ENCODE data around the gene PPDPF. TPM values are rescaled to one million over a fixed set of nuclear protein-coding genes. Genes with fewer than 3 reads are reported as not detected.
"Not testable (repeated sequence)": the region's sequence is repeated elsewhere in the genome, so short reads cannot be mapped to it uniquely, and the experiment has no call there.

PPDPF gene
- total and polyA plus RNA-seq, 2 donors (not counting 3 experiments of a cell fraction or from before 2014, with no cell fraction given) = 52.2 to 219 TPM

DNA sequence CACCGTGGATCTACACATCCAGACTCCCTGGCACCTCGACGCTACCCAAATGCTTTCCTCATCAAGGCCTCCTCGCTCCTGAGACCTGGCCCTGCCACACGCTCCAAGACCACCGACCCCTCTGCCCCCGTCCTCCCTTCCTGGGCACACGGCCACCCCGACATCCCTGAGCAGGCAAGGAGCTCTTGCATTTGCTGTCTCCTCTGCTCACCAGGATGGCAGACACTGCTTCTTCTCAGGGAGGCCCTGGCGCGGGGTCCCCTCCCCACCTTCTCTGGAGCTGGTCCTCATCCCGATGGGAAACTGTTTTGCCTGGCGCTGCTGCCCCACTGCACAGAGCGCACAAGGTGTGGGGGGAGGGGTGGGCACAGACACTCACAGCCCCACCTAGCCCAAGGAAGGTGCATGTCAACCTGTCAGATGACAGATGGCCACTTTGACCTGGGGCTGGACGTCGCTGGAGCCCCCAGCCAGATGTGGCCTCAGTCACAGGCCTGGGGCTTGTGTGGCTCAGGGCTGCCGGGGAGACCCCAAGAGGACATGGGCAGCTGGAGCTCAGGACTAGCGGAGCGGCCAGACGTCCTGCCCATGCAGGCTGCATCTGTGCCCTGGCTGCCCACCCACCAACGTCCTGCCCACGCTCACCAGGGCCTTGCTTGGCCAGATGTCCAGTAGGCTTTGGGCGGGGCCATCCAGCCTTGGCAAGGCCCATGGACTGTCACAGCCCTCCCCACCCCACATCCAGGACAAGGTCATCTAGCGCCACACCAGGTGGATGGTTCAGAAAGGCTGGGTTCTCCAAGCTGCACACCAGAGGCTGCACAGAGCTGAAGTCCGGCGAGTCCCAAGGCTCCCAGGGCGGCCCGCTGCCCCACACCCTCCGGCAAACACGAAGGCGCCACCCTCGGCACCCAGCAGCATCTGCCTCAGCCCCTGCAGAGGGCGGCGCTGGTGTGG, 41.9 kb upstream of the PPDPF start:
- H3K4me1 ChIP-seq (ENCODE audit: control insufficient read depth, extremely low read depth, insufficient read depth, low read length) = no peaks in the 10 kb centered on the region
- H3K79me2 ChIP-seq (ENCODE audit: control insufficient read depth, insufficient read depth, low read length) = no peaks in the 10 kb centered on the region
- no peaks in the 10 kb centered on the region for H4K20me1 ChIP-seq (replicated peaks; ENCODE audit: control insufficient read depth, extremely low read depth, insufficient read depth, low read length)
- H3K36me3 ChIP-seq (ENCODE audit: control insufficient read depth in 2 of 2, extremely low read depth in 1 of 2, insufficient read depth in 2 of 2, low read length in 2 of 2) = no peaks in the 10 kb centered on the region
- POLR2A ChIA-PET = no interaction called here
- CTCF ChIA-PET = interaction anchor here (1.2 to 3.2 kb wide), 2 partner anchors 18 kb away, joined by 4 to 11 read pairs; no protein-coding TSS in a partner anchor
- intact Hi-C loops (cut with micrococcal nuclease) = no loop called here
- BruUV-seq (replicated peaks) = no TSS peak
- FAIRE-seq (no peak), DNase-seq (ENCODE audit: low read depth, low spot score) (no peak)
- H3K9ac ChIP-seq (replicated peaks; ENCODE audit: extremely low read depth, insufficient read depth, low read length) = no peak overlapping the region
- TF ChIP-seq GATA2 (IDR thresholded peaks at IDR 0.05; ENCODE audit: insufficient read depth, insufficient read length, low read depth, low read length) (no peak), POLR2A (IDR thresholded peaks at IDR 0.05; ENCODE audit: low read depth, low read length) (no peak), POLR2AphosphoS5 (IDR thresholded peaks at IDR 0.05; ENCODE audit: insufficient read depth, low read depth, low read length) (no peak), JUN (IDR thresholded peaks at IDR 0.05; ENCODE audit: borderline replicate concordance, insufficient read depth, insufficient read length, low read depth) (no peak), MYC (IDR thresholded peaks at IDR 0.05; ENCODE audit: low read depth, low read length) (no peak), FOS (IDR thresholded peaks at IDR 0.05; ENCODE audit: borderline replicate concordance, insufficient read depth, low read length) (no peak), EZH2 (IDR thresholded peaks at IDR 0.05; ENCODE audit: borderline replicate concordance, low read depth, low read length, severe bottlenecking) (no peak)
- TF ChIP-seq, protein P1, sequence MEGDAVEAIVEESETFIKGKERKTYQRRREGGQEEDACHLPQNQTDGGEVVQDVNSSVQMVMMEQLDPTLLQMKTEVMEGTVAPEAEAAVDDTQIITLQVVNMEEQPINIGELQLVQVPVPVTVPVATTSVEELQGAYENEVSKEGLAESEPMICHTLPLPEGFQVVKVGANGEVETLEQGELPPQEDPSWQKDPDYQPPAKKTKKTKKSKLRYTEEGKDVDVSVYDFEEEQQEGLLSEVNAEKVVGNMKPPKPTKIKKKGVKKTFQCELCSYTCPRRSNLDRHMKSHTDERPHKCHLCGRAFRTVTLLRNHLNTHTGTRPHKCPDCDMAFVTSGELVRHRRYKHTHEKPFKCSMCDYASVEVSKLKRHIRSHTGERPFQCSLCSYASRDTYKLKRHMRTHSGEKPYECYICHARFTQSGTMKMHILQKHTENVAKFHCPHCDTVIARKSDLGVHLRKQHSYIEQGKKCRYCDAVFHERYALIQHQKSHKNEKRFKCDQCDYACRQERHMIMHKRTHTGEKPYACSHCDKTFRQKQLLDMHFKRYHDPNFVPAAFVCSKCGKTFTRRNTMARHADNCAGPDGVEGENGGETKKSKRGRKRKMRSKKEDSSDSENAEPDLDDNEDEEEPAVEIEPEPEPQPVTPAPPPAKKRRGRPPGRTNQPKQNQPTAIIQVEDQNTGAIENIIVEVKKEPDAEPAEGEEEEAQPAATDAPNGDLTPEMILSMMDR (IDR thresholded peaks at IDR 0.05; ENCODE audit: extremely low read depth in 1 of 2, insufficient read depth in 1 of 2, low read depth in 1 of 2, low read length in 2 of 2) = no peak
- TF ChIP-seq, protein P2, sequence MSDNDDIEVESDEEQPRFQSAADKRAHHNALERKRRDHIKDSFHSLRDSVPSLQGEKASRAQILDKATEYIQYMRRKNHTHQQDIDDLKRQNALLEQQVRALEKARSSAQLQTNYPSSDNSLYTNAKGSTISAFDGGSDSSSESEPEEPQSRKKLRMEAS (IDR thresholded peaks at IDR 0.05; ENCODE audit: insufficient read depth, insufficient read length) = no peak
- no peak overlapping the region for H3K4me3 ChIP-seq (replicated peaks in 1 of 3; ENCODE audit: insufficient read depth in 1 of 3, low read depth in 1 of 3, low read length in 3 of 3)
- no peaks in the 10 kb centered on the region for H3K9me1 ChIP-seq (replicated peaks; ENCODE audit: control insufficient read depth, extremely low read depth, insufficient read depth, low read length)
- no peak overlapping the region for H2AFZ ChIP-seq (ENCODE audit: low read depth, low read length)
- no peaks in the 10 kb centered on the region for H3K9me3 ChIP-seq (replicated peaks; ENCODE audit: control insufficient read depth, insufficient read depth, low read length)
- H3K27me3 ChIP-seq (ENCODE audit: control insufficient read depth in 2 of 2, insufficient read depth in 2 of 2, low read length in 2 of 2) = peaks cover 15 to 16% of the 10 kb centered on the region in 2 experiments
- no peak overlapping the region for H3K27ac ChIP-seq (ENCODE audit: insufficient read depth, low read depth, low read length)
- H3K4me2 ChIP-seq (ENCODE audit: insufficient read depth, low read length) = no peak overlapping the region
- dilution Hi-C loops (cut with MboI; ENCODE audit: extremely low pct_ligation_motif_present, low sequenced_read_pairs) = no loop called here

DNA sequence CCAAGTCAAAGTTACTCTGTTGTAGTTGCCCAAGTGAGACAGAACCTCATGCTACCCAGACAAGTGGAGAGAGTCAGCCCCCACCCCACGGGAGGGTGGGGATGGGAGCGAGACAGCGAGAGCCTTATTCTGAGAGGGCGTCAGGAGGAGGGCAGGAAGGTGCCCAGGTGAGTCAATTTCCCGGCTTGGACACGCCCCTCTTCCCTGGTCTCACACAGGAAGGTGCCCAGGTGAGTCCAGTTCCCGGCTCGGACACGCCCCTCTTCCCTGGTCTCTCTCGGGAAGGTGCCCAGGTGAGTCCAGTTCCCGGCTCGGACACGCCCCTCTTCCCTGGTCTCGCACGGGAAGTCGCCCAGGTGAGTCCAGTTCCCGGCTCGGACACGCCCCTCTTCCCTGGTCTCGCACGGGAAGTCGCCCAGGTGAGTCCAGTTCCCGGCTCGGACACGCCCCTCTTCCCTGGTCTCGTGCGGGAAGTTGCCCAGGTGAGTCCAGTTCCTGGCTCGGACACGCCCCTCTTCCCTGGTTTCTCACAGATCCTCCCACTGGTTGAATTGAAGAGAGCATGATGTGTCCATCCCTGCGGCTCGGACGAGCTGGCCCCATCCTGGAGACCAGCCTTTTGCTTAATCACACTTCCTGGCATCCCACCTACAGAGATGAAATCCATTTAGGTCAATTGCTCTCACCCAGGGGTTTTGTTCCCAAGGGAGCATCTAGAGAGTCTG, 40.7 kb upstream of the PPDPF start:
- H3K36me3 ChIP-seq (ENCODE audit: control insufficient read depth in 2 of 2, extremely low read depth in 1 of 2, insufficient read depth in 2 of 2, low read length in 2 of 2); H4K20me1 ChIP-seq (replicated peaks; ENCODE audit: control insufficient read depth, extremely low read depth, insufficient read depth, low read length); H3K79me2 ChIP-seq (ENCODE audit: control insufficient read depth, insufficient read depth, low read length); H3K9me3 ChIP-seq (replicated peaks; ENCODE audit: control insufficient read depth, insufficient read depth, low read length); intact Hi-C loops (cut with micrococcal nuclease); H3K4me2 ChIP-seq (ENCODE audit: insufficient read depth, low read length); H3K27ac ChIP-seq (ENCODE audit: insufficient read depth, low read depth, low read length); H2AFZ ChIP-seq (ENCODE audit: low read depth, low read length); DNase-seq (ENCODE audit: low read depth, low spot score); H3K27me3 ChIP-seq (ENCODE audit: control insufficient read depth in 2 of 2, insufficient read depth in 2 of 2, low read length in 2 of 2); FAIRE-seq; H3K4me3 ChIP-seq (replicated peaks in 1 of 3; ENCODE audit: insufficient read depth in 1 of 3, low read depth in 1 of 3, low read length in 3 of 3); CTCF ChIA-PET; H3K9me1 ChIP-seq (replicated peaks; ENCODE audit: control insufficient read depth, extremely low read depth, insufficient read depth, low read length); H3K4me1 ChIP-seq (ENCODE audit: control insufficient read depth, extremely low read depth, insufficient read depth, low read length); dilution Hi-C loops (cut with MboI; ENCODE audit: extremely low pct_ligation_motif_present, low sequenced_read_pairs); BruUV-seq (replicated peaks); H3K9ac ChIP-seq (replicated peaks; ENCODE audit: extremely low read depth, insufficient read depth, low read length); POLR2A ChIA-PET: not testable (repeated sequence)
